IPS-15b (cell line): ENCODE data around the gene TMEM207.

Source experiments
- H3K27me3 ChIP-seq: one replicate; pipeline ENCODE4 v1.6.1; 2013; ENCODE audit warnings: low read length; ENCODE audit not compliant: control insufficient read depth, insufficient read depth
- H3K36me3 ChIP-seq: one replicate; pipeline ENCODE4 v1.6.1; 2013; ENCODE audit warnings: low read length; ENCODE audit not compliant: control insufficient read depth, insufficient read depth
- H3K4me1 ChIP-seq: one replicate; pipeline ENCODE4 v1.6.1; 2013; ENCODE audit warnings: mild to moderate bottlenecking, low read length; ENCODE audit not compliant: control insufficient read depth, insufficient read depth
- H3K4me3 ChIP-seq: one replicate; pipeline ENCODE4 v1.5.1; 2013; ENCODE audit warnings: low read depth, low read length
- H3K9ac ChIP-seq: one replicate; pipeline ENCODE4 v1.6.1; 2013; ENCODE audit warnings: low read depth, mild to moderate bottlenecking, low read length
- H3K9me3 ChIP-seq: one replicate; pipeline ENCODE4 v1.6.1; 2013; ENCODE audit warnings: mild to moderate bottlenecking, low read length; ENCODE audit not compliant: control insufficient read depth, insufficient read depth

The TMEM207 gene

GRCh38 chr3:190443257-190443656 is 6.4 kb downstream of the TMEM207 start:
- Histone ChIP-seq H3K4me1 (no peaks in the 10 kb centered on the region), H3K36me3 (no peaks in the 10 kb centered on the region), H3K9me3 (no peaks in the 10 kb centered on the region), H3K27me3 (no peaks in the 10 kb centered on the region), H3K4me3 (no peak overlapping the region), H3K9ac (no peak overlapping the region)

GRCh38 chr3:190442240-190442639 is 7.5 kb downstream of the TMEM207 start:
- Histone ChIP-seq H3K9ac (no peak overlapping the region), H3K36me3 (no peaks in the 10 kb centered on the region), H3K4me1 (no peaks in the 10 kb centered on the region), H3K27me3 (no peaks in the 10 kb centered on the region), H3K4me3 (no peak overlapping the region), H3K9me3 (no peaks in the 10 kb centered on the region)

- no peaks in the 10 kb centered on the region for H3K27me3 ChIP-seq
- H3K4me3 ChIP-seq: no peak overlapping the region
- H3K36me3 ChIP-seq: no peaks in the 10 kb centered on the region
- no peak overlapping the region for H3K9ac ChIP-seq
- no peaks in the 10 kb centered on the region for H3K4me1 ChIP-seq
- no peaks in the 10 kb centered on the region for H3K9me3 ChIP-seq
Measured at GRCh38 chr3:190436331-190436730, 13.4 kb downstream of the TMEM207 start.

DNA sequence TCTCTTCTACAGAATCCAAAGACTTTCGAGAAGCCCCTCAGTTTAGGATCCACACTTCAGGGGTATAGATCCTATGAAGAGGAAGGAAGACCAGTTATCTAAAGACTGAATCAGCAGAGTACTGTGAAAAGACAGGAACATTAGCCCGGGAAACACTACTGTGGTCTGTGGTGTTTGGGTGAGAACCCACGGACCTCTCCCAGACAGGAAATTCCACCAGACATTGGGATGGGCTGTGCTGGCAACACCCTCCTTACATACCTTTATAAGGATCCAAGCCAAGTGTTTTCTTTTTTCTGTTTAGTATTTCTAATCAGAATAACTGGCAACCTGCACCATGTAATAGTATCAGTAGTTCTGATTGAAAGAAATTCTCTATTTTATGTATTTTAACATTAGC is 14.1 kb downstream of the TMEM207 start:
- Histone ChIP-seq H3K9me3 (no peaks in the 10 kb centered on the region), H3K36me3 (no peaks in the 10 kb centered on the region), H3K4me1 (no peaks in the 10 kb centered on the region), H3K9ac (no peak overlapping the region), H3K27me3 (no peaks in the 10 kb centered on the region), H3K4me3 (no peak overlapping the region)

GRCh38 chr3:190433626-190434025 is 16.1 kb downstream of the TMEM207 start:
- no peaks in the 10 kb centered on the region for H3K9me3 ChIP-seq
- H3K27me3 ChIP-seq: no peaks in the 10 kb centered on the region
- H3K4me1 ChIP-seq: no peaks in the 10 kb centered on the region
- no peak overlapping the region for H3K4me3 ChIP-seq
- H3K9ac ChIP-seq: no peak overlapping the region
- H3K36me3 ChIP-seq: no peaks in the 10 kb centered on the region

DNA sequence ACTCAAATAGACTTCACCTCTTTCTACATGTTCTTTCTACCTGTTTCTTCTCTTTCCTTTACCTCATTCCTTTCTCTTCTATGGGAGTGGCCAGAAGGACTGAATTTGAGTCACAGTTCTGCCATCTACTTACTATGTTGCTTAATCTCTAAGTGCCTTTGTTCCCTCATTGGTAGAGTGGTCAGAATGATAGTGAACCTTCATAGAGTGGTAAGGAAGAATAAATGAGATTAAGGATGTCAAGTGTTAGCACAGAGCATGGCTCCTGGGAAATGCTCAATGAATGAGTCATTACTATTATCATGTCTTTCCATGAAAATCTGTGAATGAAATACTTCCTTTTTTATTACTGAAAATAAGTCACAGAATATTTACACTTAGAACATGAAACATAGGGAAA is 17.5 kb downstream of the TMEM207 start:
- Histone ChIP-seq H3K9me3 (no peaks in the 10 kb centered on the region), H3K36me3 (no peaks in the 10 kb centered on the region), H3K4me3 (no peak overlapping the region), H3K9ac (no peak overlapping the region), H3K4me1 (no peaks in the 10 kb centered on the region), H3K27me3 (no peaks in the 10 kb centered on the region)

GRCh38 chr3:190430906-190431305 is 18.8 kb downstream of the TMEM207 start:
- no peaks in the 10 kb centered on the region for H3K36me3 ChIP-seq
- H3K9ac ChIP-seq: no peak overlapping the region
- no peak overlapping the region for H3K4me3 ChIP-seq
- no peaks in the 10 kb centered on the region for H3K27me3 ChIP-seq
- H3K9me3 ChIP-seq: no peaks in the 10 kb centered on the region
- H3K4me1 ChIP-seq: no peaks in the 10 kb centered on the region

DNA sequence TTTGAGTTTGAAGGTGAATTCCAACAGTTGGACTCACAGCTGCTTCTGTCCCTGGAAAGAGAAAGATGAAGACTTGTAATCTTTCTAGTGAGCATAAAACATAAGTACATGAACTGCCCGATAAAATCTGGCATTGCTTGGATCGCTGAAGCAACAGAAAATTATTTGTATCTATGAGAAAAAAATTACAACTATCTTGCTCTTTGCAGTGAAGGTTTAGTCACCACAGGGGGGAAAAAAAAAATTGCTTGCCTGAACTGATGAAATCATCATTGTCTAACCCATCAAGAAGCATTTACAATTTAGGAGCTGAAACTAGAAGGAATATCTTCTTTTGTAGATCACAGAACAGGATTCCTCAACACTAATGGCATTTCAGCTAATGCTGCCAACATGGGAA is 20.0 kb downstream of the TMEM207 start:
- Histone ChIP-seq H3K9ac (no peak overlapping the region), H3K27me3 (no peaks in the 10 kb centered on the region), H3K4me3 (no peak overlapping the region), H3K4me1 (no peaks in the 10 kb centered on the region), H3K9me3 (no peaks in the 10 kb centered on the region), H3K36me3 (no peaks in the 10 kb centered on the region)

GRCh38 chr3:190426806-190427507 is 22.7 kb downstream of the TMEM207 start:
- H3K4me1 ChIP-seq: no peaks in the 10 kb centered on the region
- H3K4me3 ChIP-seq: no peak overlapping the region
- no peak overlapping the region for H3K9ac ChIP-seq
- H3K36me3 ChIP-seq: no peaks in the 10 kb centered on the region
- no peaks in the 10 kb centered on the region for H3K27me3 ChIP-seq
- no peaks in the 10 kb centered on the region for H3K9me3 ChIP-seq

- no peak overlapping the region for H3K9ac ChIP-seq
- H3K9me3 ChIP-seq: no peaks in the 10 kb centered on the region
- no peaks in the 10 kb centered on the region for H3K36me3 ChIP-seq
- no peak overlapping the region for H3K4me3 ChIP-seq
- H3K27me3 ChIP-seq: no peaks in the 10 kb centered on the region
- no peaks in the 10 kb centered on the region for H3K4me1 ChIP-seq
Measured at GRCh38 chr3:190425833-190426232, 23.9 kb downstream of the TMEM207 start.

- no peaks in the 10 kb centered on the region for H3K27me3 ChIP-seq
- H3K36me3 ChIP-seq: no peaks in the 10 kb centered on the region
- H3K9me3 ChIP-seq: no peaks in the 10 kb centered on the region
- H3K4me1 ChIP-seq: no peaks in the 10 kb centered on the region
- no peak overlapping the region for H3K4me3 ChIP-seq
- H3K9ac ChIP-seq: no peak overlapping the region
Measured at GRCh38 chr3:190424478-190425439, 24.9 kb downstream of the TMEM207 start.

- H3K27me3 ChIP-seq: no peaks in the 10 kb centered on the region
- no peak overlapping the region for H3K4me3 ChIP-seq
- no peaks in the 10 kb centered on the region for H3K36me3 ChIP-seq
- no peaks in the 10 kb centered on the region for H3K9me3 ChIP-seq
- H3K9ac ChIP-seq: no peak overlapping the region
- H3K4me1 ChIP-seq: no peaks in the 10 kb centered on the region
Measured at GRCh38 chr3:190424108-190424477, 25.6 kb downstream of the TMEM207 start.
